Suppressor macrophage treated with lipopolysaccharide for 4 hours (primary cell): ENCODE results near the gene ATP6V0B.

Source experiments
- DNase-seq: peaks from one replicate; pipeline ENCODE4 v3.0.0-alpha.2; 2020

The ATP6V0B gene

DNA sequence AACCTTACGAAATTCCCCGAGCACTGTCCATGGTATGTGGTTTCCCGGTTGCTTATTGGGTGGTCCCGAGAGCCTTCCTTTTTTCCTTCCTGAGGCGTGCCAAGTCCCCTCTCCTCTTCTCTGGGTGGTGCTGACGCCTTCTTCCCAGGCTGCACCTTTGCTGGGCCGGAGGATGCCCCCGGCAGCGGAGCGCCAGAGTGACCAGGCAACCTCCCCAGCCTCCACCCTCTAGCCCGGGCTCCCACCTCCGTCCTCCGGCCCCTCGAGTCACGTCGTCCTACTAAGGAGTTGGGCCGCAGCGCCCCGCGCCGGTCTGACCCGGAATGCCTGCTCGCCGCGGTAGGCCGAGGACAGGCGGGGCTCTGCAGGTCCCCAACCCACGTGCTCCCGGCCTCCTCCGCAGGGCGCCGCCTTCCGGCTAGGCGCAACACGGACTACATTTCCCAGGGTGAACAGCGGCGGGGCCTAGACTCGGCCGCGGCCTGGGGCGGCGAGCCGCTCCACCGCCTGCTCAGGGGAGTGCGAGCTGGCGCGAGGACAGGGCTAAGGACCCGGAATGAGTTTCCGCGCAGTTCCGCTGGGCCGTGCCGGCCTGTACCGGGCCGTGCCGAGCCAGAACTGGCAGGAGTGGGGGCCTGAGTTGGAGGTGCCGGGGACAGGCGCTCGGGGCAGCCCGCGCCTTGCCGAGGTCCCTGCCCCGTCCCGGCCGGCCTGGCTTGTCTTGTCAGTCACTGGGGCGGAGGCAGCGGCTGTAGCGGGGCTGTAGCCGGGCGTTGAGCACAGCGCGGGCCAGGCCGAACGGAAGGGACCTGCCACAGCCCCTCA is 28.3 kb upstream of the ATP6V0B start, which contains the start of gene IPO13:
Gene IPO13 (plus strand): TSS at position 715 of the 825 bp plus-strand sequence. CDS start 651 bp downstream, outside the sequence.
- DNase-seq, result peak; percentile 98

DNA sequence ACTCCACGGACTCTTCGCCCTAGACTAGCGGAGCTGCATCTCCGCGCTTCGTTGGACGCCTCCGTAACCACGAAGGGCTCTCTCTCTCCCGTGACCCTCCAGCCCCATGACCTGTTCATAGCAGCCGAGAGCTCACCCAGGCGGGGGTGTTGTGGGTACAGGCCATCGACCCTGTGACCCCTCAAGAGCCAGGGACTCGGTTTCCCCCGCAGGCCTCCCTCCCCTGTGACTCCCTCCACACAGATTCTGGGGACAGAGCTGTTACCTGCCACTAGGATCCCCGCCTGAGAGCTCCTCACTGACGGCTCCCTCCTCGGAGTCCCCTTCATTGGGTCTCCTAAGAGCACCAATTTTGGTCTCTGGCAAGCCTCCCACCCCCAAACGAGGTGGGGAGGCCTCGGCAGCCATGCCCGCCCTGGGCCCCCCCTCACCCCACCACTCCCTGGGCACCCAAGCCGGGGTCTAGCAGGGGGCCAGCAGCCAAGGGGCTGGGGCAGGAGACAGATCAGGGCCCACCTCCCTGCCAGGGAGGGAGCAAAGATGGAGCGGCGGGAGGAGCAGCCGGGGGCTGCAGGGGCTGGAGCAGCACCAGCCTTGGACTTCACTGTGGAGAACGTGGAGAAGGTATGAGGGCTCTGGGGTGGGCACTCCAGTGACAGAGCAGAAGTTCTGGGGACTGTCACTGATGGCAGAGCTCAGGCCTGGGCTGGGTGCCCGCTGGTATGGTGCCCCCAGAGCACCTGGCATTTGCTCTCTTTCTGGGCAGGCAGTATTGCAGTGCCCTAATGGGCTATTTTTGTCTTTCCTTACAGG is 27.5 kb upstream of the ATP6V0B start:
- no peak for DNase-seq

DNA sequence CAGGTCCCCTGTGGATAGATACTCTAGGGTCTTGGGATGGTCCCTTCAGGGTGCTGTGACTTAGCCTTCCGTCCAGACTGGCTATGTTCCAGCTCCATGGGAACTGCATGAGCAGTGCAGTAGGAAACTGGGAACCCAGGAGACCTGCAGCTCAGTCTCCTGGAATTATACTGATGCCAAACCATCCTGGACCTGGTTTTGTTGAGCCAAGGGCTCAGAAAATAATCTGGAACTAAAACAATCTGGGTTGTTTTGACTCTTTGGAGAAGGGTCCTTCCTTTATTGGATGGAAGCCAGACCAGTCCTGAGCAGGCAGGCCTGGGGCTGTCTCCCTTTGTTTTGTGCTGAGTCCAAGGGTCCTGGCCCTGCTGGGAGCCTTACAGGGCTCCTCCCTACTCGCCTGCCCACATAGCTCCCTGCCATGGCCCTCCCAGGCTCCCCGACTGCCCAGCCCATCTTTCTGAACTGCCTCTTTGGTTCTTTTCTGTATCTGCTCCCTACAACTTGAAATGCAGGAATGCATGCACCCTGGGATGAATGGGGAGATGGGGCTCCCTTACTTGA is 26.8 kb upstream of the ATP6V0B start:
- DNase-seq, result no peak

GRCh38 chr1:43949678-43950077 is 25.1 kb upstream of the ATP6V0B start:
- no peak for DNase-seq

GRCh38 chr1:43951021-43951985 is 23.5 kb upstream of the ATP6V0B start:
- no peak for DNase-seq

DNA sequence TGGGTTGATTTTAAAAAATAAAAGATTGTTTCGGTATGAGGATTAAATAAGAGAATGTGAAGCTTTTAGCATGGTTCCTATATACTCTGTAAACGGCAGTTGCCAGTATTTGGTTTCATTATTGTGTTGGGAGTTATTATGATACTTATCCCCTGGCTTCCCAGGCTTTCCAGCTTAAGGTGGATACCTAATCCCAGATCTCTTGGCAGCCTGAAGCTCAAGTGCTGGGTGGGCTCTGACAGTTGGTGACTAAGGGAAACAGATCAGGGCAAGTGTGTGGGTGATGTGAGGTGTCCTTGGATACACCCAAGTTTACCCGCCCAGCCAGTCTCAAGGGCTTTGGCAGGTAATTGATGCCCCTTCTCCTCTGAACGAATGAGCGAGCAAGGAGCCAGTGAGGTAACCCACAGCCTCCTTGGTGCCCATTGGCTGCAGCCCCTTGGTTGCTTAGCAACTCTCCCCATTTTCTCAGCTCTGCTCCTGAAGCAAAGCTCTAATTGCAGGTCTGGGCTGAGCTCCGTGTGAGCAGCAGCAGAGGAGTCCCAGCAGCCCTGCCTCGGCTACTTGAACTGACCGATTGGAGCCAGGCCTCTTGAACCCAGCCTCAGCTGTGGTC is 21.9 kb upstream of the ATP6V0B start:
- no peak for DNase-seq

- no peak for DNase-seq
Observed at GRCh38 chr1:43953361-43953760, 21.4 kb upstream of the ATP6V0B start.

- DNase-seq, result no peak
Observed at GRCh38 chr1:43954036-43954435, 20.7 kb upstream of the ATP6V0B start.

DNA sequence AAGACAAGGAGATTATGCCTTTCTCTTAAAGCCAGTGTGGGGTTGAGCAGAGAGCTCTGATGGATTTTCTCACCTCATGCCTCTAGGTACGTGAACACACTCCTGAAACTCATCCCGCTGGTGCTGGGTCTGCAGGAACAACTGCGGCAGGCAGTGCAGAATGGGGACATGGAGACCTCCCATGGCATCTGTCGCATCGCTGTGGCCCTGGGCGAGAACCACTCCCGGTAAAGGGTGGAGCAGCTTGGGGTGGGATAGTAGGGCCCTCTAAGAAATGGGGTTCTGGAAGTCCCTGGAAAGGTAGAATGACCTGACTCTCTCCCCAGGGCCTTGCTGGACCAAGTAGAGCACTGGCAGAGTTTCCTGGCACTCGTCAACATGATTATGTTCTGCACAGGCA is 18.5 kb upstream of the ATP6V0B start:
- DNase-seq, result no peak

GRCh38 chr1:43957407-43958040 is 17.2 kb upstream of the ATP6V0B start:
- DNase-seq, result no peak

- no peak for DNase-seq
Observed at GRCh38 chr1:43958351-43959255, 16.2 kb upstream of the ATP6V0B start.

GRCh38 chr1:43960798-43961197 is 14.0 kb upstream of the ATP6V0B start:
- DNase-seq, result no peak

DNA sequence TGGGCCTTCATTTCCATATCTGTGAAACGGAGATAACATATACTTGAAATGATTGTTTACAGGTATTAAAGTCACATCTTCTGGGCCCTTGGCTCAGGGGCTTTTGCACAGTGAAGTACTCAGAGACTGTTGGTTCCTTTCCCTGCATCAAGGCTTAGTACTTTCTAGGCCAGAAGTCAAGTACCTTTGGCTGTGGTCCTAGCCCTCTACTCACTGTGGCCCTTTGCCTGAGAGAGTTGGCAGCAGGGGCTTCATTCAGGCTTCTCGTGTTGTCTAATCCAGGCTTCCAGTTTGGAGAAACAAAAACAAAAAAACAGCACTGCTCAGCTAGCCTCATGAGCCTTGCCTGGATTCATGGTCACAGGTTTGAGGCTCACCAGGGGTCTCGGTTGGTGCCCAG is 13.1 kb upstream of the ATP6V0B start:
- no peak for DNase-seq

DNA sequence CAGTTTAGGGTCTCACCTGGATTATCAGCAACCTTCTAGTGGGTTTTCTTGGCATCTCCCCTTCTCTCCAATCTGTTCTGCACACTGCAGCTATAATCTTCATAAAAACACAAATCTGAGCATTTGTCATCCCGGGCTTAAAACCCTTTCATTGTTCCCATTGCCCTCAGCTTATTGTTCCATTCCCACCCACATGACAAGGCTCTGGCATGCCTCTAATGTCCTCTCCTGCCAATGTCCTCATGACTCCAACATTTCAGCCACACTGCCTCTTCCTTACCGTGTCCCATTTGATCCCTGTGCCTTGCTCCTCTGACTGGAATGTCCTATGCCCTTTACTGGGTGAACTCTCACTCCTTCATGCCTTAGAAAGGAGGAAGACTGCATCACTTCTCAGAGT is 12.4 kb upstream of the ATP6V0B start:
- no peak for DNase-seq

DNA sequence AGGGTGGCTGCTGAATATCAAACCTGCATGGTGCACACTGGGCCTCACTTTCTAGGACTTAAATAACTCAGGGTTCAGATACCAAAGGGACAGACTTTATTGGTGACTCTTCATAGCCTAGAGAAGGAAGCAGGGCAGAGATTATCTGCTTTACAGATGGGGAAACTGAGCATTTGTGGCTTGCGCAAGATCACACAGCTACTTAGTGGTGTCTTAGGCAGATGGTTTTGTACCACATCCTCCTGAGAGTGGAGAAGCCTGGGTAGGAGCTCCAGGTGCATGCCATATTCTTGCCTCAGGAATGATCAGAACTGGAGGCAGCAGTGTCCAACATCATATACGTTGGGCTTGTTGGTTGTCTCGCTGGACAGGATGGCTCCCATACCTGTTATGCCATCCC is 11.8 kb upstream of the ATP6V0B start:
- DNase-seq, result no peak

DNA sequence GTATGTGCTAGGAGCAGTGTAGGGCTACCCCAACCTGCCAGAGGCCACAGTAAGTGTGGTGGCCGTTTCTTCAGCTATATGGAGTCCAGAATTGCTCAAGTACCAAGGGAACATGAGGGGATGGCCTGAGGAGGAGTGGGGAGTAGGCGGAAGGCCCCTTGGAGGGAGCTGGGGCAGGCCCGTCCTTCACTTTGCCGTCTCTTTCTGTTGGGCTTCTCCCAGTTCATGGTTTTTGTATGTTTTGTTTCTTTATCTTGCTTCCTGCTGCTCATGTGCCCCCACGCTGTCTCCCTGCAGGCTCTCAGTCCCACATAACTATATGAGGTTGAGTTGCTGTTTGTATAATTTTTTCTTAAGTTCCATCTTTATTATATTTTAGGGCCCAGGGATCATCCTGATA is 10.9 kb upstream of the ATP6V0B start:
- no peak for DNase-seq

DNA sequence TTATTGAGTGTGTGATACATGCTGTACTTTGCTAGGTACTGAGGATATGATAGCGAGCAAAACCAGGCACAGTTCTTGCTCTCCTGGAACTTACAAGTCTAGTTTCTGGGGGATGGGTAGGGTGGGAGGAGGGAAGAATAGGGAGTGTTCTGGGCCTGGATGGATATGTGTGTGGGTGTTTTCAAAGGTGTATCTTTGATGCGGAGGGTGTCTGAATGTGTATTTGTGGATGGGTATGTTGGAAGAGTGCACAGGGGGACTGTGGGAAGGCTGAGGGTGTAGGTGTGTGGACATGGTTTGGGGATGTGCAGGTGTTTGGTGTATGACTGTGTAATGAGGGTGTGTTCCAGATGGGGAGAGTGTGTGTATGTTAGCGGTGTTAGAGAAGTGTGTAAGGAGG is 9.4 kb upstream of the ATP6V0B start:
- DNase-seq, result no peak

- DNase-seq, result no peak
Observed at GRCh38 chr1:43968348-43968948, 6.3 kb upstream of the ATP6V0B start.

DNA sequence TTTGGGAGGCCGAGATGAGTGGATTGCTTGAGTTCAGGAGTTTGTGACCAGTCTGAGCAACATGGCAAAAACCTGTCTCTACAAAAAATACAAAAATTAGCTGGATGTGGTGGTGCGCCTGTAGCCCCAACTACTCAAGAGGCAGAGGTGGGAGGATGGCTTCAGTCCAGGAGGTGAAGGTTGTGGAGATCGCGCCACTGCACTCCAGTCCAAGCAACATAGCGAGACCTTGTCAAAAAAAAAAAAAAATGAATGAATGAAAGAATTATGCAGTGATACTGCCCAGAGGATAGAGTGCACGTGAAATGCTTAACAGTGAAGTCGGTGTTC is 5.4 kb upstream of the ATP6V0B start:
- DNase-seq, result no peak
